ENCODE measurements around the gene GAN.
A peak's percentile ranks its signal among the peaks of the same experiment; 100 is the strongest.

GAN gene

DNA sequence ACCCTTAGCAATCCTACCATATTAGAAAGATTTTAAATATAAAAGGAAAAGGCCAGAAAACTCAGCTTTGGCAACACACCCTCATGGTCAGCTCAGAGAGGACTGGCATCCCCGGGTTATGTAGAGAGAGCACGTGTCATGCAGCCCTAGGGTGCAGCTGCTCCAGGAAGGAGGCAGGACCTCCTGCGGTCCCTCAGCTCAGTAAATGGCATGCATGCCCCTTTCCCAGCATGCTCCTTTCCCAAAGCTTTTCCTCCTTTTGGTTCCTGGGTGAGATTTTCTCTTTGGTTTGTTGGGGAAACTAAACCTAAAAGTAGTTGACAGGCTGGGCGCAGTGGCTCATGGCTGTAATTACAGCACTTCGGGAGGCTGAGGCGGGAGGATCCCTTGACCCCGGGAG is 3.9 kb downstream of the GAN start:
- no peak overlapping the region for H3K4me3 ChIP-seq (ENCODE audit: low read length)
- no peak for DNase-seq (ENCODE audit: low read depth)
- TF ChIP-seq, protein P1, sequence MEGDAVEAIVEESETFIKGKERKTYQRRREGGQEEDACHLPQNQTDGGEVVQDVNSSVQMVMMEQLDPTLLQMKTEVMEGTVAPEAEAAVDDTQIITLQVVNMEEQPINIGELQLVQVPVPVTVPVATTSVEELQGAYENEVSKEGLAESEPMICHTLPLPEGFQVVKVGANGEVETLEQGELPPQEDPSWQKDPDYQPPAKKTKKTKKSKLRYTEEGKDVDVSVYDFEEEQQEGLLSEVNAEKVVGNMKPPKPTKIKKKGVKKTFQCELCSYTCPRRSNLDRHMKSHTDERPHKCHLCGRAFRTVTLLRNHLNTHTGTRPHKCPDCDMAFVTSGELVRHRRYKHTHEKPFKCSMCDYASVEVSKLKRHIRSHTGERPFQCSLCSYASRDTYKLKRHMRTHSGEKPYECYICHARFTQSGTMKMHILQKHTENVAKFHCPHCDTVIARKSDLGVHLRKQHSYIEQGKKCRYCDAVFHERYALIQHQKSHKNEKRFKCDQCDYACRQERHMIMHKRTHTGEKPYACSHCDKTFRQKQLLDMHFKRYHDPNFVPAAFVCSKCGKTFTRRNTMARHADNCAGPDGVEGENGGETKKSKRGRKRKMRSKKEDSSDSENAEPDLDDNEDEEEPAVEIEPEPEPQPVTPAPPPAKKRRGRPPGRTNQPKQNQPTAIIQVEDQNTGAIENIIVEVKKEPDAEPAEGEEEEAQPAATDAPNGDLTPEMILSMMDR (conservative IDR thresholded peaks at IDR 0.05; ENCODE audit: low read length), result no peak

DNA sequence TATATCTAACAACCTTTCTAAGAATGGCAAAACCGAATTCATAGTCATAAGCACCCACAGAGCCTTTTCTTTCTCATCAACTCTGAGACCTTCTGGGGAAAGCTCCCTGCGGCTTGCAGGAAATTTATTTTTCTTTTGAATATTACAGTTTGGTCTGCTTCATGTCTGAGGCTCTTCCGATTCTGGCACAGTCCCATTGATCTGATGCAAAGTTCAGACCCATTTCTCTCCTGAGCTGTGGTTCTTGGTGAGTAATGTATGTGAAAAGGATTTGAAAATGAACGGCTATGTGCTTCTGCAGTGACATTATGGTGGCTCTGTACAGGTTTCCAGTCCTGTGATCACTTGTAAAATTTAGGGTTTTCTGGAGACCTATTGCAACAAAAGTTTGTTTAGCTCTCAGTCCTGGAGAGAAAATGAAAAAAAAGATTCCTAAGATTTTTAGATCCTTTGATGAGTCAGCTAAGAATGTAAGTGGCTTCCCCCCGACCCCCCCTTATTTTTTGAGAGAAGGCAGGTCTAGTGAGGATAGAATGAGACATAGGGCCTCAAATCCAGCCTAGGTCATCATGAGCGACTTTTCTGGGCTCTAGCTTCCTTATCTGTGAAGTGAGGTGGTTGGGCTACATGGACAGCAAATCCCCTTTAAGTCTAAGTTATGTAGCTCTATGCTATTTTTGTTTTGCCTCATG is 4.6 kb downstream of the GAN start:
- TF ChIP-seq, protein P1 (conservative IDR thresholded peaks at IDR 0.05; ENCODE audit: low read length), result no peak
- DNase-seq (ENCODE audit: low read depth), result peak; percentile 81
- H3K4me3 ChIP-seq (ENCODE audit: low read length), result peak overlapping the region; percentile 18

DNA sequence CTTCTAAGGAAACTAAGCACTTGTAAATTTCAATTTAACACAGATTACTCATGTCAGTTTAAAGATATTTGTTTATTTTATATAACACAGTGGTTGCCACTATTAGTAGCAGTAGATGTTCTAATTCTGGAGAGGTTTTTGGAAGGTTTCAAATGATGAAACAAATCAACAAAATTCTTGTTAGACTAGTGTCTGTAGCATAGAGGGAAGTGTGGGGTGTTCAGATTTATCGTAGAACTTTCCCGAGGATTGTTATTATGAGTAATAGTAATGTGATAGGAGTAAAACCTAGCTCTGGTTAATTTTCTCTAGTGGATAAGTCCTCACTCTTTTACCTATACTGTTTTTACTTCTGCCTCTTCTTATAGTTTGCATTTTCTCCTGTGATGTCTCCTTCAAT is 6.3 kb downstream of the GAN start:
- H3K4me3 ChIP-seq (ENCODE audit: low read length), result no peak overlapping the region
- no peak for DNase-seq (ENCODE audit: low read depth)
- TF ChIP-seq, protein P1 (conservative IDR thresholded peaks at IDR 0.05; ENCODE audit: low read length), result no peak

DNA sequence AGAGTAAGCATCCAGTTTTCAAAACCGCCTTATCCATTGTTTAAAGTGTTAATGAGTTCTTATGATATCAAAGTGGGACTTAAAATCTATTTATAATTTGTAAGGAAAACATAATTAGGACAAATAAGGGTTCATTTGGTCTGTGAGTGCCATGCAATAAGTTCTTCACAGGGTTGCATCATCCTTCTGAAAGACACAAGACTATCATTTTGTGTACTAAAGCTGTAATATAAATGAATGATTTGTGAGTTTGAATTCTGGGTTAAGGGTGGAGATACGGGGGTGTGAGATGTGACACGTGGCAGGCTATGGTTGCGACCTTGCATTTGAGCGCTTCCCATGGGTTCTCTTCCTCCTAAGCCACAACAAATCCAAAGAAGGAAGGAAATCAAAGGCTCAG is 6.8 kb downstream of the GAN start:
- DNase-seq (ENCODE audit: low read depth), result no peak
- no peak overlapping the region for H3K4me3 ChIP-seq (ENCODE audit: low read length)
- TF ChIP-seq, protein P1 (conservative IDR thresholded peaks at IDR 0.05; ENCODE audit: low read length), result no peak

DNA sequence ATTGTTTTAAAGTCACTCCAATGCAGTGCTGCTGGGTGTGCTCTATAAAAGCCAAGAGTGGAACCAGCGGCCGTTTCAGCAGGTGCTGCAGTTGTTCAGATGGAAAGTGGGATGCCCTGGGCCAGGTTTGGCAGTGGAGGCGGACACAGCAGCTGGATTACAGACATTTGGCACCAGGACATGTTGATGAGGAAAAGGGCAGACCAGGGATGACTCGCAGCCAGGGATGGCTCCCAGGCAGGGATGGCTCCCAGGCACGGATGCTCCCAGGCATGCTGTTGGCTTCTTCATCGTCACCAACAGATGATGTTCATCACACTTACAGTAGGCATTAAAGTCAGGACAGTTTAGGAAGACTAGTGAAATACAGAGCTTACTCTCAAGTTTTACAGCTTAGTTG is 10.0 kb downstream of the GAN start:
- peak; percentile 60 for DNase-seq (ENCODE audit: low read depth)
- H3K4me3 ChIP-seq (ENCODE audit: low read length), result no peak overlapping the region
- TF ChIP-seq, protein P1 (conservative IDR thresholded peaks at IDR 0.05; ENCODE audit: low read length), result no peak

DNA sequence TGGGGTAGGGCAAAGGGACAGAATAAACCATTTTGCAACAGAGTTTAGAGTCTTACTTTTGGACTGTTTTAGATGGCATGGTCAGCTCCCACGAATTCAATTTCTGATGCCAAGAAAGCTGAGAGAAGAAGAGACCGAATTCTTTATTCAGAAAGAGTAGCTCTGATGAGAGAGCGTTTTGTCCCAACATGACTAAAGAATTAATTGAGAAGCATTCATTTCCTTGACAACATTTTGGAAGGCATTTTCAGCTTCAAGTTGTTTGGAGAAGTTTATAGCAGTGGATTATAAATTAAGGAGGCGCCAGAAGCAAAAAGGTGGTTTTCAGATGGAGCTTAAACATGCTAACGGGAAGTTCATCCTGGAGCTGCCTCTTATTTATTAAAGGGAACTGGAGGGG is 12.2 kb downstream of the GAN start:
- no peak for DNase-seq (ENCODE audit: low read depth)
- TF ChIP-seq, protein P1 (conservative IDR thresholded peaks at IDR 0.05; ENCODE audit: low read length), result no peak

DNA sequence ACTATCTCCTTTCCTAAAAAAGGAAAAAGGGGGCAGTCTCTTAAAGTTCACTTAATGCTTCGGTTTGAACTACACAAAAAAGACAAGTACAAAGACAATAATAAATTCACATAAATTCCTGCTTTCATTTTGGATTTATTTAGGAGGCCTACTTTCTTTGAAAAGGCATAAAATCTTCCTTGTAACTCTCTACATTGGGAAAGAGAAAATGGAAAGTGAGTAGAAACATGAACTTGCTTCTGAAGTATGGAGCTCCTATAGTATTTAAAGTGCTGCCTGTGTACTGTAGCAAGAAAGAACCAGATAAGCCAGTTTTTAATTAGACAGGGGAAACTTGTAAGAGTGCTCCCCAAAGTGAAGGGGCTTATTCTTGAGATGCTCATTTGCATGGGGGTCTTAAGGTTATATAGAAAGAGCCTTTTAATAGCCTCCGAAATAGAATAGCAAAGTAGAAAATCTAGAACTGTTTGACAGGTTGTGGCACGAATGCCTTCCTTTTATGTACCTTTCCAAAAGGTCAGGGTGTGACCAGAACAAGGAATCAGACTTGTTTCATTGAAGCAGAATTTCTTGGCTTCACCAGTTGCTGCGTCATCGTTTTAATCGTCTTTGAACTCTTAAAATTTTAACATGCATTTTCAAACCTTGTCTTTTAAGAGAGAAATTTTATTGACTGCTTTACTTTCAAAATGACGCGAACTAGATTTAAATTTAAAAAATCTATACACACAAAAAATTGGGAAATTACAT is 12.9 kb downstream of the GAN start:
- no peak for DNase-seq (ENCODE audit: low read depth)
- TF ChIP-seq, protein P1 (conservative IDR thresholded peaks at IDR 0.05; ENCODE audit: low read length), result no peak

More for the DNA sequence above, 12.2 kb downstream of the GAN start:
- no peak overlapping the region for H3K4me3 ChIP-seq (ENCODE audit: low read length)

More for the DNA sequence above, 12.9 kb downstream of the GAN start:
- no peak overlapping the region for H3K4me3 ChIP-seq (ENCODE audit: low read length)

Data from AG10803 (cell line).